Mucosa of descending colon (tissue), 3 donors: Measurements from ENCODE around the gene YJEFN3. TPM values are rescaled to one million over a fixed set of nuclear protein-coding genes. Genes with fewer than 3 reads are reported as not detected.

Experiments used
- ATAC-seq: fragments of 200-7000 bp; cut with Tn5 transposase; one replicate; pipeline ENCODE4 v1.9.1; 2020; ENCODE audit warnings: mild to moderate bottlenecking, moderate library complexity
- DNase-seq, 3 donors: peaks; one replicate each; pipeline ENCODE4 v3.0.0-alpha.2; 2020
- H3K36me3 ChIP-seq: fragments of 200-600 bp; one replicate; pipeline ENCODE4 v1.8.0; 2021; ENCODE audit warnings: low read depth, mild to moderate bottlenecking
- H3K4me1 ChIP-seq: fragments of 200-600 bp; one replicate; pipeline ENCODE4 v1.8.0; 2021; ENCODE audit warnings: low read depth, mild to moderate bottlenecking
- H3K4me3 ChIP-seq: fragments of 200-600 bp; one replicate; pipeline ENCODE4 v1.8.0; 2021; ENCODE audit warnings: mild to moderate bottlenecking
- H3K9me3 ChIP-seq: fragments of 200-600 bp; one replicate; pipeline ENCODE4 v1.8.0; 2021; ENCODE audit warnings: mild to moderate bottlenecking
- CTCF ChIP-seq: fragments of 200-600 bp; IDR thresholded peaks from one replicate; pipeline ENCODE4 v1.8.0; 2022; ENCODE audit warnings: antibody characterized with exemption, mild to moderate bottlenecking
- intact Hi-C, 2 donors: fragments of 100-400 bp; cut with DNase I in 1 of 2; cut with micrococcal nuclease in 1 of 2; formaldehyde crosslinking; loops; one replicate each; pipeline versions ENCODE4 v1.11.0 to v1.11.1; 2022; cut with DNase I, micrococcal nuclease
- total RNA-seq, 3 donors: library from RNA; stranded (reverse); fragmentation: NEBNext Ultra II Directional in 2 of 3; extraction: Animal tissue kit (Norgen Biotek cat#: 25700) in 2 of 3; gene quantifications; one replicate each; pipeline versions ENCODE4 v1.2.1 to v1.2.4, GENCODE V29; 2021 to 2023
- donor health status: DM: no; HTN: no; CAD: no; lungs with moderate emphysema.
- donor health status: DM: no; HTN: no; CAD: no.
- donor health status: DM: no; HTN: yes; CAD: no.

YJEFN3 gene
- total RNA-seq, 3 donors from 2014 or later = 6.0 to 12.6 (median 10.6) TPM

DNA sequence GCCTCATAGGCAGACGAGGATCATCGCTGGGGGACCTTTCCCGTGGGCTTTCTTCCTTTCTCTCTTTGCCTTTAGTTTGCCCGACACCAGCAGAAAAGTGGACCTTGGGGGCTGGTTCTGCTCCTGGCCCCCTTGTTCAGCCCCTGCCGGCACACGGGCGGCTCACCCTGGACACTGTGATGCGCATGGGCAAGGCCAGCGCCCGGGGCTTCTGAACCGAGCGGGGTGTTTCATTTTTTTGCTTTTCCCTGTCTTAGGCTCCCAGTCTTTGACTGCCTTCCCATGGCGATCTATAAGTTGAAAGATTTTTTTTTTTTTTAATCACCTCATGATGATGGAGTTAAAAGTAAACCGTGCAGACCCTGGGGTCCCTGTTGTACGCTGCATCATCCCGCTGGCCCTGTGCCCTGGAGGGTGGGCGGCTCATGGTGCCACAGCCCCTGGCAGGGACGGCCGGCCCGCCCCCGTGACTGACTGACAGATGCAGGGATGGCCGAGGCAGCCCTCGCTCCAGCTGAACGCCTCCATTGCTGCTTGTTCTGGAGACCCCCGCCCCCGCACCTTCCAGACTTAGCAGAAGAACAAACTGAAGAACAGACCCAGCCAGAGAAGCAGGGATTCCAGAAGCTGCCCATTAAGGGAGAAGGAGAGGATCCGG lies 22.9 kb upstream of the YJEFN3 start:
- Histone ChIP-seq H3K9me3 (no peaks in the 10 kb centered on the region), H3K4me3 (no peak overlapping the region), H3K4me1 (no peaks in the 10 kb centered on the region), H3K36me3 (peaks cover 16% of the 10 kb centered on the region)
- DNase-seq (no peak), ATAC-seq (no peak)
- no peak for TF ChIP-seq CTCF
- intact Hi-C loops = no loop called here

DNA sequence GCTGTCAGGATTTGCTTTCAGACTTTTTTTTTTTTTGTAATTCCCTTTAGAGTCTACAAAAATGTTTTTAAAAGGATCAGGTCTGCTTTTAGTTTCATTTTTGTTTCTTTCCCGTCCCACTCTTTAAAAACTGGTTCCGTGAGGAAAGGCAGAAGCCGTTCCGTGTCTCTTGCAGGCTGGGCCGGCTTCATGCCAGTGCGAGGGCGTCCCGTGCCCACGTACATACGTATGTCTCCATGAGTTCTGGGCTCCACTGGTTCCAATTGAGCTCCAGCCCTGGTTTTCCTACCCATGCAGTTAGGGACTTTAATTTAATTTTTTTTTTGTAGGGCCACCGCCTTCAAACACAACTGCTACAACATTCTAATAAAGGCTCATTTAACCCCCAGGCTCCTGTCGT lies 22.1 kb upstream of the YJEFN3 start:
- H3K9me3 ChIP-seq = no peaks in the 10 kb centered on the region
- ATAC-seq (no peak), DNase-seq (no peak)
- H3K36me3 ChIP-seq = peaks cover 11% of the 10 kb centered on the region
- no peak overlapping the region for H3K4me3 ChIP-seq
- no peak for TF ChIP-seq CTCF
- intact Hi-C loops = no loop called here
- no peaks in the 10 kb centered on the region for H3K4me1 ChIP-seq

DNA sequence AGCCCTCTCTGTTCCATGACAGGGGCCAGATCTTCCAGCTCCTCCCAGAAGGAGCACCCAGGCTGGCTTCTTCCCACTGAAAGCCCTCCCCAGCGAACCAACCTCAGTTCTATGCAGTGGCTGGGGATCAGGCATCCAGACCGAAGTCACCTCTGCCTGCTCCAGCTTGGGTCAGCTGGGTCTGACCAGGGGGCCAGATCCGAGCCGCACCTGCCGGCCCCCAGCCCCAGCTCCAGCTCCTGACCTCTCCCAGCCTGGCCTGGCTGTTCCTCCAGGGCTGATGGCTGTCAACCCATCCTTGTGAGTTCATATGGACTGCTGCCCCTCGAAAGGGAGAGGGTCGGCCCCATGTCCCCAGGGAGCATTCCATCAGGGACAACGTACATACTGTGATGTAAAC lies 21.4 kb upstream of the YJEFN3 start:
- peaks cover 4% of the 10 kb centered on the region for H3K36me3 ChIP-seq
- ATAC-seq (no peak), DNase-seq (peak in 1 of 3 donors; percentile 34)
- TF ChIP-seq CTCF = no peak
- no peak overlapping the region for H3K4me3 ChIP-seq
- intact Hi-C loops = no loop called here
- H3K9me3 ChIP-seq = no peaks in the 10 kb centered on the region
- peaks cover 4% of the 10 kb centered on the region for H3K4me1 ChIP-seq

DNA sequence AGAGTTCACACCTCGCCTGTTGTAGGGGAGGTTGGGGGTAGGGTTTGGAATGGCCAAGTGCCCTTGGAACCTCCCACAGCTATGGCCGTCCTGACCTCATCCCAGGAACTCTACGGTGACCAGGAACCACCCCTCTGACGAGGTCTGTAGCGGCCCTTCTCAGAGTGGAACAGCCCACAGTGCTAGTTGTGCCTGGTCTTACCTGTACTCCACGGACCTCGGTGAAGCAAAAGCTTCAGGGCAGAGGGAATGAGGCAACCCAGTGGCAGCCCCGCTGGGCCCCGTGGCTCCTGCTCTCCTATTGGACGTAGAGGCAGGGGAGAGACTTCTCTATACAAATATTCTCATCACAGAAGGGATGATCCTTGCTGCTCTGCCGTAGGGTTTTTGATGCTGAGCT lies 20.5 kb upstream of the YJEFN3 start:
- ATAC-seq = peak; percentile 6
- TF ChIP-seq CTCF = no peak
- intact Hi-C loops = no loop called here

GRCh38 chr19:19510432-19510831 lies 18.3 kb upstream of the YJEFN3 start:
- intact Hi-C loops = no loop called here
- no peaks in the 10 kb centered on the region for H3K9me3 ChIP-seq
- TF ChIP-seq CTCF = no peak
- H3K36me3 ChIP-seq = peaks cover 3% of the 10 kb centered on the region
- H3K4me1 ChIP-seq = peaks cover 6% of the 10 kb centered on the region
- DNase-seq (no peak), ATAC-seq (peak; percentile 7)
- H3K4me3 ChIP-seq = no peak overlapping the region

More for the DNA sequence above, 20.5 kb upstream of the YJEFN3 start:
- Histone ChIP-seq H3K36me3 (peaks cover 3% of the 10 kb centered on the region), H3K9me3 (no peaks in the 10 kb centered on the region), H3K4me1 (peaks cover 6% of the 10 kb centered on the region), H3K4me3 (no peak overlapping the region)
- DNase-seq = peak in 1 of 3 donors; percentile 31

DNA sequence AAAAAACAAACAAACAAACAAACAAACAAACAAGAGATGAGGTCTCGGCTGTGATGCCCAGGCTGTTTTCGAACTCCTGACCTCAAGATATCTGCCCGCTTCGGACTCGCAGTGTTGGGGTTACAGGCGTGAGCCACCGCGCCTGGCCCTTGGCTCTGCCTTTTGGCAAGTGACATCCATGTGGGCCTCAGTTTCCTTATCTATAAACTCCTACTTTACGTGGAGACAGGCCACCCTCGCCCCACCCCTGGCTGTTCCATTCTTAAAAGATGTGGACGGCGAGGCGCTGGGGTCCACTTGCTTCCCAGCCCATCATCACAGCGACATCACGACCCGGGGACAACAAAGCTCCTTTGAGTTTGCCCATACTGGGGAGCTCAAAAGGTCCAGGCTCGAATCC lies 15.0 kb upstream of the YJEFN3 start:
- Histone ChIP-seq H3K9me3 (no peaks in the 10 kb centered on the region), H3K36me3 (no peaks in the 10 kb centered on the region), H3K4me3 (no peak overlapping the region), H3K4me1 (peaks cover 19% of the 10 kb centered on the region)
- no peak for ATAC-seq
- DNase-seq = peak in 1 of 3 donors; percentile 46
- intact Hi-C loops = no loop called here
- TF ChIP-seq CTCF = no peak
